ENCODE results near the gene RAB1B. TPM values are rescaled to one million over a fixed set of nuclear protein-coding genes. Genes with fewer than 3 reads are reported as not detected.

The RAB1B gene
- total and polyA plus RNA-seq, 4 donors = 40.4 to 83.0 (median 51.3) TPM

DNA sequence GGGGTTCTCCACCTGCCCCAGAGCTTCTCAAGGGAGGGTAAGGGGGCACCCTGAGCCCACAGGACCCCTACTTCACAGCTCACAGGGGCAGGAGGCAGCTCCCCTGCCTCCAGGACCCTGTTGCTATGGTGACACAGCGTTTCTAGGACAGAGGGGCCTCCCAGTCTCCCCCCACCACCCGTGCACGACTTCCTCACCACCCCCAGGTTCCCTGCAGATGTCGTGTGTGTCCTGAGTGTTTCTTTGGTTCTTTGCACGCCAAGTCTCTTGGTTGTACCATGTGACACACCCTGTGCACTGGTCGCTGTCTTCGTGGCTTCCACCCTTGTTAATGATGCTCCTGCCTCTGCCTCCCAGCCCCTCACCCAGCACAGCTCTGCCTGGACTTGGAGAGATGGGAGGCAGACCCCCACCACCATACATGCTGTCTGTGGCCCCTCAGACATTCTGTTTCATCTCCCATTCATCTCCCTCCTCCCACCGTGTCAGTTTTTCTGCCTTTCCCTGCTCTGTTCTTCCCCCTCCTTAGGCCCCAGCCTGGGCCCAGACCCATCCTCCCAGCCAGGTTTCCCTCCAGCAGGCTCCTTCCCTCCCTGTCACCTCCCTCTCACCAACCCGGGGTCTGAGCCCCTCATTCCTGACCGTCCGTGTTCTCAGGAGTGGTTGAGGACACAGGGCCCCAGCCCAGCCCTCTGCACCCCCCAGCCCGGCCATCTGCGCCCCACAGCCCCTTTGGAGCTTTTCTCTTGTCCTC, 24.5 kb upstream of the RAB1B start:
- Histone ChIP-seq H3K4me1 (ENCODE audit: control insufficient read depth in 4 of 4, insufficient read depth in 4 of 4, low read length in 3 of 4) (no peaks in the 10 kb centered on the region), H3K4me3 (ENCODE audit: low read depth in 1 of 3, low read length in 3 of 3) (no peak overlapping the region), H3K27me3 (ENCODE audit: control insufficient read depth in 4 of 4, insufficient read depth in 4 of 4, low read length in 3 of 4) (no peaks in the 10 kb centered on the region), H3K9me3 (ENCODE audit: control insufficient read depth in 4 of 4, low read length in 3 of 4) (no peaks in the 10 kb centered on the region), H3K27ac (ENCODE audit: low read depth in 1 of 2, low read length in 2 of 2) (no peak overlapping the region), H3K9ac (ENCODE audit: low read depth in 1 of 2, low read length in 2 of 2) (no peak overlapping the region), H3K36me3 (ENCODE audit: control insufficient read depth in 4 of 4, insufficient read depth in 3 of 4, low read depth in 1 of 4, low read length in 3 of 4) (peaks cover 0 to 18% (median under 1%) of the 10 kb centered on the region in 4 donors)
- no peak for DNase-seq (ENCODE audit: low spot score)
- TF ChIP-seq JUND (IDR thresholded peaks at IDR 0.05) (no peak), RXRA (IDR thresholded peaks at IDR 0.05) (no peak), ZBTB33 (IDR thresholded peaks at IDR 0.05) (no peak), CTCF (IDR thresholded peaks at IDR 0.05; ENCODE audit: low read depth, low read length, missing input control) (no peak), ATF3 (IDR thresholded peaks at IDR 0.05) (no peak), GABPA (IDR thresholded peaks at IDR 0.05 in 1 of 2, conservative IDR thresholded peaks at IDR 0.05 in 1 of 2) (no peak), YY1 (IDR thresholded peaks at IDR 0.05) (no peak), FOXA2 (IDR thresholded peaks at IDR 0.05) (no peak), HNF4A (conservative IDR thresholded peaks at IDR 0.05) (no peak)
- TF ChIP-seq, protein P1, sequence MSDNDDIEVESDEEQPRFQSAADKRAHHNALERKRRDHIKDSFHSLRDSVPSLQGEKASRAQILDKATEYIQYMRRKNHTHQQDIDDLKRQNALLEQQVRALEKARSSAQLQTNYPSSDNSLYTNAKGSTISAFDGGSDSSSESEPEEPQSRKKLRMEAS (IDR thresholded peaks at IDR 0.05) = no peak
- 88% methylated on average over 13 of the region's 13 CpGs for WGBS

- no peaks in the 10 kb centered on the region for H3K27me3 ChIP-seq (ENCODE audit: control insufficient read depth in 4 of 4, insufficient read depth in 4 of 4, low read length in 3 of 4)
- 98% methylated on average over 4 of the region's 4 CpGs for WGBS
- TF ChIP-seq, protein P2, sequence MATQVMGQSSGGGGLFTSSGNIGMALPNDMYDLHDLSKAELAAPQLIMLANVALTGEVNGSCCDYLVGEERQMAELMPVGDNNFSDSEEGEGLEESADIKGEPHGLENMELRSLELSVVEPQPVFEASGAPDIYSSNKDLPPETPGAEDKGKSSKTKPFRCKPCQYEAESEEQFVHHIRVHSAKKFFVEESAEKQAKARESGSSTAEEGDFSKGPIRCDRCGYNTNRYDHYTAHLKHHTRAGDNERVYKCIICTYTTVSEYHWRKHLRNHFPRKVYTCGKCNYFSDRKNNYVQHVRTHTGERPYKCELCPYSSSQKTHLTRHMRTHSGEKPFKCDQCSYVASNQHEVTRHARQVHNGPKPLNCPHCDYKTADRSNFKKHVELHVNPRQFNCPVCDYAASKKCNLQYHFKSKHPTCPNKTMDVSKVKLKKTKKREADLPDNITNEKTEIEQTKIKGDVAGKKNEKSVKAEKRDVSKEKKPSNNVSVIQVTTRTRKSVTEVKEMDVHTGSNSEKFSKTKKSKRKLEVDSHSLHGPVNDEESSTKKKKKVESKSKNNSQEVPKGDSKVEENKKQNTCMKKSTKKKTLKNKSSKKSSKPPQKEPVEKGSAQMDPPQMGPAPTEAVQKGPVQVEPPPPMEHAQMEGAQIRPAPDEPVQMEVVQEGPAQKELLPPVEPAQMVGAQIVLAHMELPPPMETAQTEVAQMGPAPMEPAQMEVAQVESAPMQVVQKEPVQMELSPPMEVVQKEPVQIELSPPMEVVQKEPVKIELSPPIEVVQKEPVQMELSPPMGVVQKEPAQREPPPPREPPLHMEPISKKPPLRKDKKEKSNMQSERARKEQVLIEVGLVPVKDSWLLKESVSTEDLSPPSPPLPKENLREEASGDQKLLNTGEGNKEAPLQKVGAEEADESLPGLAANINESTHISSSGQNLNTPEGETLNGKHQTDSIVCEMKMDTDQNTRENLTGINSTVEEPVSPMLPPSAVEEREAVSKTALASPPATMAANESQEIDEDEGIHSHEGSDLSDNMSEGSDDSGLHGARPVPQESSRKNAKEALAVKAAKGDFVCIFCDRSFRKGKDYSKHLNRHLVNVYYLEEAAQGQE (IDR thresholded peaks at IDR 0.05) = no peak
- TF ChIP-seq ZBTB33 (IDR thresholded peaks at IDR 0.05) (no peak), JUND (IDR thresholded peaks at IDR 0.05) (no peak), FOXA2 (IDR thresholded peaks at IDR 0.05) (no peak), HNF4A (conservative IDR thresholded peaks at IDR 0.05) (no peak), CTCF (IDR thresholded peaks at IDR 0.05; ENCODE audit: low read depth, low read length, missing input control) (no peak), YY1 (IDR thresholded peaks at IDR 0.05) (no peak), NR2F2 (IDR thresholded peaks at IDR 0.05) (no peak), HNF4G (IDR thresholded peaks at IDR 0.05) (no peak), EGR1 (IDR thresholded peaks at IDR 0.05; ENCODE audit: low read depth in 2 of 2) (no peak), SP1 (IDR thresholded peaks at IDR 0.05) (no peak)
- peaks cover 0 to 5% (median 0%) of the 10 kb centered on the region in 4 donors for H3K36me3 ChIP-seq (ENCODE audit: control insufficient read depth in 4 of 4, insufficient read depth in 3 of 4, low read depth in 1 of 4, low read length in 3 of 4)
- H3K4me1 ChIP-seq (ENCODE audit: control insufficient read depth in 4 of 4, insufficient read depth in 4 of 4, low read length in 3 of 4) = no peaks in the 10 kb centered on the region
- no peaks in the 10 kb centered on the region for H3K9me3 ChIP-seq (ENCODE audit: control insufficient read depth in 4 of 4, low read length in 3 of 4)
- H3K4me3 ChIP-seq (ENCODE audit: low read depth in 1 of 3, low read length in 3 of 3) = no peak overlapping the region
- no peak for DNase-seq (ENCODE audit: low spot score)
- no peak overlapping the region for H3K27ac ChIP-seq (ENCODE audit: low read depth in 1 of 2, low read length in 2 of 2)
- no peak overlapping the region for H3K9ac ChIP-seq (ENCODE audit: low read depth in 1 of 2, low read length in 2 of 2)
These were observed 21.1 kb upstream of the RAB1B start for GRCh38 chr11:66247295-66247694.
